ACHN (cell line): ENCODE data around the gene DNAJC17.

Experiments
- DNase-seq: peaks from one replicate; pipeline ENCODE4 v3.0.0-alpha.2; 2015
- in situ Hi-C: cut with HindIII; loops from 2 replicates; pipeline ENCODE4 v1.10.0; 2017; ENCODE audit warnings: low sequenced_read_pairs, low pct_ligation_motif_present, low pct_unique_long_range_greater_than_20kb

The DNAJC17 gene

GRCh38 chr15:40754574-40754882 is 52.7 kb downstream of the DNAJC17 start:
- in situ Hi-C loops = no loop called here
- DNase-seq = no peak

- in situ Hi-C loops = no loop called here
- DNase-seq = no peak
Measured at GRCh38 chr15:40751745-40752144, 55.5 kb downstream of the DNAJC17 start.

GRCh38 chr15:40750885-40751284 is 56.4 kb downstream of the DNAJC17 start:
- in situ Hi-C loops = no loop called here
- no peak for DNase-seq

- no peak for DNase-seq
- in situ Hi-C loops = no loop called here
Measured at GRCh38 chr15:40749151-40749630, 58.1 kb downstream of the DNAJC17 start.

- in situ Hi-C loops = no loop called here
- DNase-seq = no peak
Measured at GRCh38 chr15:40747685-40748631, 59.3 kb downstream of the DNAJC17 start.

- in situ Hi-C loops = no loop called here
- DNase-seq = no peak
Measured at GRCh38 chr15:40746916-40747418, 60.3 kb downstream of the DNAJC17 start.

- no peak for DNase-seq
- in situ Hi-C loops = no loop called here
Measured at GRCh38 chr15:40744815-40745152, 62.5 kb downstream of the DNAJC17 start.

GRCh38 chr15:40743921-40744814 is 63.1 kb downstream of the DNAJC17 start:
- no peak for DNase-seq

GRCh38 chr15:40743485-40743901 is 63.8 kb downstream of the DNAJC17 start:
- no peak for DNase-seq
- in situ Hi-C loops = no loop called here

More at GRCh38 chr15:40743921-40744814, 63.1 kb downstream of the DNAJC17 start:
- in situ Hi-C loops = no loop called here

- in situ Hi-C loops = no loop called here
- DNase-seq = no peak
Measured at GRCh38 chr15:40739854-40740253, 67.4 kb downstream of the DNAJC17 start.

- in situ Hi-C loops = no loop called here
- no peak for DNase-seq
Measured at GRCh38 chr15:40739047-40739446, 68.2 kb downstream of the DNAJC17 start.

GRCh38 chr15:40737048-40737447 is 70.2 kb downstream of the DNAJC17 start:
- DNase-seq = no peak
- in situ Hi-C loops = no loop called here

GRCh38 chr15:40736575-40736974 is 70.7 kb downstream of the DNAJC17 start:
- in situ Hi-C loops = no loop called here
- DNase-seq = no peak

- DNase-seq = no peak
- in situ Hi-C loops = no loop called here
Measured at GRCh38 chr15:40731034-40731433, 76.2 kb downstream of the DNAJC17 start.

GRCh38 chr15:40723919-40724318 is 83.4 kb downstream of the DNAJC17 start:
- no peak for DNase-seq
- in situ Hi-C loops = no loop called here

- in situ Hi-C loops = no loop called here
Measured at GRCh38 chr15:40722934-40723333, 84.3 kb downstream of the DNAJC17 start.

GRCh38 chr15:40722354-40722753 is 84.9 kb downstream of the DNAJC17 start:
- in situ Hi-C loops = no loop called here

More at GRCh38 chr15:40722934-40723333, 84.3 kb downstream of the DNAJC17 start:
- no peak for DNase-seq

GRCh38 chr15:40721701-40722100 is 85.6 kb downstream of the DNAJC17 start:
- no peak for DNase-seq
- in situ Hi-C loops = no loop called here

More at GRCh38 chr15:40722354-40722753, 84.9 kb downstream of the DNAJC17 start:
- no peak for DNase-seq

GRCh38 chr15:40716165-40716564 is 91.1 kb downstream of the DNAJC17 start:
- no peak for DNase-seq
- in situ Hi-C loops = no loop called here
